HepG2 (cell line): ENCODE measurements around the gene LEPROT. TPM values are rescaled to one million over a fixed set of nuclear protein-coding genes. Genes with fewer than 3 reads are reported as not detected.

Experiments used
- ASH2L ChIP-seq: fragments of 300-600, 200-600 bp; sonication (generic); IDR thresholded peaks from 2 replicates; pipeline ENCODE4 v1.7.0; 2017; ENCODE audit warnings: low read depth, mild to moderate bottlenecking, moderate library complexity, mixed read lengths, low read length; ENCODE audit not compliant: insufficient read length
- CCDC6 ChIP-seq: sonication (generic); formaldehyde crosslinking; IDR thresholded peaks from 2 replicates; pipeline ENCODE4 v1.8.1; 2022; ENCODE audit warnings: mild to moderate bottlenecking, missing genetic modification reagents, moderate library complexity
- FOXM1 ChIP-seq: sonication (generic); formaldehyde crosslinking; IDR thresholded peaks from 2 replicates; pipeline ENCODE4 v1.5.0; 2020; ENCODE audit warnings: missing genetic modification reagents
- MAF1 ChIP-seq: sonication (generic); formaldehyde crosslinking; IDR thresholded peaks from 2 replicates; pipeline ENCODE4 v1.5.0; 2020; ENCODE audit warnings: missing genetic modification reagents, borderline replicate concordance
- NCOA2 ChIP-seq: sonication (generic); formaldehyde crosslinking; IDR thresholded peaks from 2 replicates; pipeline ENCODE4 v1.8.0; 2022; ENCODE audit warnings: inconsistent platforms
- NFYC ChIP-seq: IDR thresholded peaks from 2 replicates; pipeline ENCODE4 v1.6.1; 2016; ENCODE audit warnings: missing genetic modification reagents, missing compliant biosample characterization
- PRDM4 ChIP-seq: sonication (generic); formaldehyde crosslinking; IDR thresholded peaks from 2 replicates; pipeline ENCODE4 v1.9.0; 2021; ENCODE audit warnings: missing genetic modification reagents, borderline replicate concordance
- SAFB2 ChIP-seq: sonication (generic); formaldehyde crosslinking; IDR thresholded peaks from 2 replicates; pipeline ENCODE4 v1.5.1; 2020; ENCODE audit warnings: missing genetic modification reagents, low read depth, mild to moderate bottlenecking, borderline replicate concordance
- SNAPC4 ChIP-seq: sonication (generic); formaldehyde crosslinking; IDR thresholded peaks from 2 replicates; pipeline ENCODE4 v1.4.0; 2020; ENCODE audit warnings: mild to moderate bottlenecking, missing genetic modification reagents
- SNRNP70 ChIP-seq: fragments of 200-400 bp; formaldehyde crosslinking; IDR thresholded peaks from 2 replicates; pipeline ENCODE4 v1.6.1; 2017; ENCODE audit warnings: mild to moderate bottlenecking, low read depth, low read length, moderate library complexity
- TP53 ChIP-seq: sonication (generic); formaldehyde crosslinking; conservative IDR thresholded peaks from 2 replicates; pipeline ENCODE4 v1.4.0; 2020; ENCODE audit warnings: missing genetic modification reagents
- UBTF ChIP-seq: sonication (generic); formaldehyde crosslinking; IDR thresholded peaks from 2 replicates; pipeline ENCODE4 v1.4.0; 2020; ENCODE audit warnings: mild to moderate bottlenecking, missing genetic modification reagents
- ZFP41 ChIP-seq: sonication (generic); formaldehyde crosslinking; IDR thresholded peaks from 2 replicates; pipeline ENCODE4 v1.4.0; 2020; ENCODE audit warnings: mild to moderate bottlenecking, missing genetic modification reagents, borderline replicate concordance
- ZNF224 ChIP-seq: sonication (generic); formaldehyde crosslinking; IDR thresholded peaks from 2 replicates; pipeline ENCODE4 v1.5.0; 2020; ENCODE audit warnings: mild to moderate bottlenecking, missing genetic modification reagents
- ZNF263 ChIP-seq: sonication (generic); formaldehyde crosslinking; IDR thresholded peaks from 2 replicates; pipeline ENCODE4 v1.4.0; 2020; ENCODE audit warnings: missing genetic modification reagents
- ZNF432 ChIP-seq: sonication (generic); formaldehyde crosslinking; IDR thresholded peaks from 2 replicates; pipeline ENCODE4 v1.5.0; 2020; ENCODE audit warnings: missing genetic modification reagents, mild to moderate bottlenecking, borderline replicate concordance
- ZNF484 ChIP-seq: sonication (generic); formaldehyde crosslinking; IDR thresholded peaks from 2 replicates; pipeline ENCODE4 v1.5.1; 2020; ENCODE audit warnings: mild to moderate bottlenecking, low read depth, missing genetic modification reagents, borderline replicate concordance
- ZNF567 ChIP-seq: sonication (generic); formaldehyde crosslinking; IDR thresholded peaks from 2 replicates; pipeline ENCODE4 v1.8.1; 2023; ENCODE audit warnings: mild to moderate bottlenecking, missing genetic modification reagents, borderline replicate concordance
- ZNF660 ChIP-seq: sonication (generic); formaldehyde crosslinking; IDR thresholded peaks from 2 replicates; pipeline ENCODE4 v1.5.1; 2020; ENCODE audit warnings: mild to moderate bottlenecking, low read depth, missing genetic modification reagents, borderline replicate concordance
- ZSCAN29 ChIP-seq: sonication (generic); formaldehyde crosslinking; conservative IDR thresholded peaks from 2 replicates; pipeline ENCODE4 v1.4.0; 2020; ENCODE audit warnings: mild to moderate bottlenecking, missing genetic modification reagents
- polyA plus RNA-seq, 8 experiments: library from polyadenylated mRNA; depleted of rRNA in 3 of 8; stranded (reverse) in 7 of 8; unstranded in 1 of 8; fragments of >200 nt; fragmentation: Illumina TruSeq in 4 of 8; extraction: Trizol in 4 of 8; gene quantifications; 2 replicates each; pipeline versions ENCODE4 v1.2.1 to v1.2.3, GENCODE V29; 2011 to 2016; ENCODE audit warnings: low read depth in 4 of 8, missing spikeins in 1 of 8, mixed read lengths in 1 of 8; ENCODE audit not compliant: insufficient read depth in 1 of 8
- total RNA-seq, 5 experiments: library from RNA; depleted of rRNA; stranded (reverse); fragments of >200 nt; fragmentation: Illumina TruSeq; extraction: Trizol; gene quantifications; 2 replicates each; pipeline ENCODE4 v1.2.3, GENCODE V29; 2016; ENCODE audit warnings: low read depth in 1 of 5

Gene LEPROT
- total and polyA plus RNA-seq, 2 of the 13 experiments (the other 11 are each of a cell fraction or from before 2014, with no cell fraction given), result 36.8 to 51.4 TPM

- TF ChIP-seq SNAPC4 (CRISPR knock-in tag) (no peak), TP53 (CRISPR knock-in tag) (no peak; the same call in 1 of the 2 replicates), ZNF567 (CRISPR knock-in tag) (no peak), ASH2L (peak; percentile 76), CCDC6 (CRISPR knock-in tag) (peak; percentile 60; the same call in 1 of the 2 replicates), MAF1 (CRISPR knock-in tag) (peak; percentile 70; the same call in 1 of the 2 replicates), ZNF660 (CRISPR knock-in tag) (no peak), ZNF432 (CRISPR knock-in tag) (no peak), SNRNP70 (no peak), ZSCAN29 (no peak), FOXM1 (no peak), PRDM4 (CRISPR knock-in tag) (no peak), ZNF224 (CRISPR knock-in tag) (no peak), NCOA2 (CRISPR knock-in tag) (no peak), NFYC (CRISPR knock-in tag) (no peak), ZNF484 (no peak), SAFB2 (CRISPR knock-in tag) (peak; percentile 61; the same call in 1 of the 2 replicates), ZNF263 (CRISPR knock-in tag) (peak; percentile 31; the same call in 1 of the 2 replicates), UBTF (CRISPR knock-in tag) (peak; percentile 90), ZFP41 (no peak)
Observed at GRCh38 chr1:65420590-65421350, at the start of gene LEPROT, which contains the start of gene LEPR (continued).
